Transverse colon (tissue), 4 donors: ENCODE measurements around the gene DND1. TPM values are rescaled to one million over a fixed set of nuclear protein-coding genes. Genes with fewer than 3 reads are reported as not detected.

ENCODE experiments used
- DNase-seq: peaks from one replicate; pipeline ENCODE4 v3.0.0-alpha.2; 2019
- H3K27ac ChIP-seq, 4 donors: fragments of 200-600 bp; sonication (generic); 2 replicates each; pipeline ENCODE4 v1.5.1; 2016 to 2018; ENCODE audit warnings: inconsistent platforms in 4 of 4
- H3K27me3 ChIP-seq: fragments of 200-600 bp; sonication (generic); 2 replicates; pipeline ENCODE4 v1.5.1; 2017; ENCODE audit warnings: inconsistent platforms
- H3K36me3 ChIP-seq, 4 donors: fragments of 200-600 bp; sonication (generic); 2 replicates each; pipeline ENCODE4 v1.5.1; 2017 to 2019; ENCODE audit warnings: inconsistent platforms in 4 of 4
- H3K4me1 ChIP-seq, 4 donors: fragments of 200-600 bp; sonication (generic); 2 replicates each; pipeline ENCODE4 v1.5.1; 2017 to 2020; ENCODE audit warnings: inconsistent platforms in 4 of 4
- H3K4me3 ChIP-seq, 4 donors: fragments of 200-600 bp; sonication (generic); 1 replicate in 1 of 4; 2 replicates in 3 of 4; pipeline versions ENCODE4 v1.5.1 to v1.6.1; 2017 to 2019; ENCODE audit warnings: inconsistent platforms in 4 of 4
- H3K9me3 ChIP-seq, 2 donors: fragments of 200-600 bp; sonication (generic); 2 replicates each; pipeline ENCODE4 v1.5.1; 2017 to 2019; ENCODE audit warnings: inconsistent platforms in 2 of 2
- EP300 ChIP-seq: sonication (generic); formaldehyde crosslinking; IDR thresholded peaks from one replicate; pipeline ENCODE4 v1.6.1; 2017; ENCODE audit warnings: antibody characterized with exemption, low read depth
- POLR2A ChIP-seq: fragments of 450-650 bp; IDR thresholded peaks from one replicate; pipeline ENCODE4 v1.6.1; 2016; ENCODE audit warnings: antibody characterized with exemption, mild to moderate bottlenecking, moderate library complexity
- POLR2AphosphoS5 ChIP-seq, 3 donors: sonication (generic); formaldehyde crosslinking; IDR thresholded peaks; one replicate each; pipeline ENCODE4 v1.6.1; 2016; ENCODE audit warnings: antibody characterized with exemption in 3 of 3
- WGBS, 2 donors: methylation state at CpG; one replicate each; pipeline ENCODE4 v1.1.5; 2018; ENCODE audit warnings: low coverage in 1 of 2; 5-methylcytosine and 5-hydroxymethylcytosine counted together
- in situ Hi-C, 4 donors: fragments of 200-750 bp; cut with MboI; loops; one replicate each; pipeline versions ENCODE4 v1.15.0 to v1.15.1; 2017; ENCODE audit warnings: low sequenced_read_pairs in 3 of 4, low pct_ligation_motif_present in 1 of 4, low pct_unique_long_range_greater_than_20kb in 1 of 4
- intact Hi-C: fragments of 100-400 bp; cut with DNase I; formaldehyde crosslinking; loops from one replicate; pipeline ENCODE4 v1.15.1; 2023; ENCODE audit warnings: low total_unique reads
- total RNA-seq, 4 donors: library from RNA; depleted of rRNA; stranded (reverse); fragments of >200 nt; gene quantifications; one replicate each; pipeline ENCODE4 v1.1.0, GENCODE V29; 2016
- TF ChIP-seq, protein P1 (sequence below), 5 experiments: fragments of 200-600 bp in 3 of 5; fragments of 450-650 bp in 2 of 5; sonication (generic) in 3 of 5; IDR thresholded peaks; 1 replicate in 2 of 5; 2 replicates in 3 of 5; pipeline ENCODE4 v1.5.1; 2016 to 2017; ENCODE audit warnings: antibody characterized with exemption in 5 of 5, inconsistent platforms in 3 of 5, mild to moderate bottlenecking in 2 of 5, moderate library complexity in 1 of 5

DND1 gene
- total RNA-seq, 4 donors from 2014 or later = 0.40 to 4.9 (median 2.3) TPM

- TF ChIP-seq POLR2AphosphoS5 (IDR thresholded peaks at IDR 0.05) (no peak), EP300 (no peak), POLR2A (no peak)
- TF ChIP-seq, protein P1, sequence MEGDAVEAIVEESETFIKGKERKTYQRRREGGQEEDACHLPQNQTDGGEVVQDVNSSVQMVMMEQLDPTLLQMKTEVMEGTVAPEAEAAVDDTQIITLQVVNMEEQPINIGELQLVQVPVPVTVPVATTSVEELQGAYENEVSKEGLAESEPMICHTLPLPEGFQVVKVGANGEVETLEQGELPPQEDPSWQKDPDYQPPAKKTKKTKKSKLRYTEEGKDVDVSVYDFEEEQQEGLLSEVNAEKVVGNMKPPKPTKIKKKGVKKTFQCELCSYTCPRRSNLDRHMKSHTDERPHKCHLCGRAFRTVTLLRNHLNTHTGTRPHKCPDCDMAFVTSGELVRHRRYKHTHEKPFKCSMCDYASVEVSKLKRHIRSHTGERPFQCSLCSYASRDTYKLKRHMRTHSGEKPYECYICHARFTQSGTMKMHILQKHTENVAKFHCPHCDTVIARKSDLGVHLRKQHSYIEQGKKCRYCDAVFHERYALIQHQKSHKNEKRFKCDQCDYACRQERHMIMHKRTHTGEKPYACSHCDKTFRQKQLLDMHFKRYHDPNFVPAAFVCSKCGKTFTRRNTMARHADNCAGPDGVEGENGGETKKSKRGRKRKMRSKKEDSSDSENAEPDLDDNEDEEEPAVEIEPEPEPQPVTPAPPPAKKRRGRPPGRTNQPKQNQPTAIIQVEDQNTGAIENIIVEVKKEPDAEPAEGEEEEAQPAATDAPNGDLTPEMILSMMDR (IDR thresholded peaks at IDR 0.05) = no peak
- Histone ChIP-seq H3K4me1 (peaks cover 5 to 33% (median 13%) of the 10 kb centered on the region in 4 donors), H3K27ac (peak overlapping the region; percentile 78 to 82 (median 82)), H3K4me3 (peak overlapping the region in 2 of 4 donors; percentile 34 to 62), H3K36me3 (no peaks in the 10 kb centered on the region), H3K9me3 (no peaks in the 10 kb centered on the region), H3K27me3 (no peaks in the 10 kb centered on the region)
- 92 to 94% methylated on average over 2 of the region's 2 CpGs for WGBS, 2 donors
- intact Hi-C loops (loop anchor here (10.0 kb wide), 1 partner anchor 229 kb away; the partner anchor contains the start of gene ANKHD1), in situ Hi-C loops (loop anchor here in 3 of 4 donors (10.0 kb wide), 2 partner anchors 59 to 69 kb away; partner anchors contain the start of genes APBB3 (in 2 of the 3) and SLC35A4 (in 2 of the 3))
- no peak for DNase-seq
These were observed 39.9 kb downstream of the DND1 start for GRCh38 chr5:140633501-140633900.

GRCh38 chr5:140633021-140633471 lies 40.3 kb downstream of the DND1 start, which contains the start of gene CD14:
TSS of gene CD14 (minus strand) at chr5:140633175. CDS start at chr5:140633071, 104 bp downstream.
- H3K4me3 ChIP-seq = peak within 1 kb of the TSS; percentile 17 to 62 (median 44)
- no peaks in the 10 kb centered on the region for H3K36me3 ChIP-seq
- H3K4me1 ChIP-seq = peaks cover 5 to 30% (median 13%) of the 10 kb centered on the region in 4 donors
- peak; percentile 71 for DNase-seq
- in situ Hi-C loops = loop anchor here in 3 of 4 donors (10.0 kb wide), 2 partner anchors 58 to 68 kb away; partner anchors contain the start of genes APBB3 (in 2 of the 3) and SLC35A4 (in 2 of the 3)
- H3K27ac ChIP-seq = peak within 1 kb of the TSS; percentile 78 to 82 (median 82)
- H3K27me3 ChIP-seq = no peaks in the 10 kb centered on the region
- peak in 1 of 3 donors; percentile 25 for TF ChIP-seq POLR2AphosphoS5 (IDR thresholded peaks at IDR 0.05)
- TF ChIP-seq, protein P1 (IDR thresholded peaks at IDR 0.05) = peak in 2 of 5 experiments; percentile 5 to 33
- no peak for TF ChIP-seq EP300
- TF ChIP-seq POLR2A = no peak
- intact Hi-C loops = loop anchor here (10.0 kb wide), 1 partner anchor 228 kb away; the partner anchor contains the start of gene ANKHD1
- no peaks in the 10 kb centered on the region for H3K9me3 ChIP-seq
- 10 to 50% methylated on average over 1 to 16 of the region's 16 CpGs for WGBS, 2 donors

DNA sequence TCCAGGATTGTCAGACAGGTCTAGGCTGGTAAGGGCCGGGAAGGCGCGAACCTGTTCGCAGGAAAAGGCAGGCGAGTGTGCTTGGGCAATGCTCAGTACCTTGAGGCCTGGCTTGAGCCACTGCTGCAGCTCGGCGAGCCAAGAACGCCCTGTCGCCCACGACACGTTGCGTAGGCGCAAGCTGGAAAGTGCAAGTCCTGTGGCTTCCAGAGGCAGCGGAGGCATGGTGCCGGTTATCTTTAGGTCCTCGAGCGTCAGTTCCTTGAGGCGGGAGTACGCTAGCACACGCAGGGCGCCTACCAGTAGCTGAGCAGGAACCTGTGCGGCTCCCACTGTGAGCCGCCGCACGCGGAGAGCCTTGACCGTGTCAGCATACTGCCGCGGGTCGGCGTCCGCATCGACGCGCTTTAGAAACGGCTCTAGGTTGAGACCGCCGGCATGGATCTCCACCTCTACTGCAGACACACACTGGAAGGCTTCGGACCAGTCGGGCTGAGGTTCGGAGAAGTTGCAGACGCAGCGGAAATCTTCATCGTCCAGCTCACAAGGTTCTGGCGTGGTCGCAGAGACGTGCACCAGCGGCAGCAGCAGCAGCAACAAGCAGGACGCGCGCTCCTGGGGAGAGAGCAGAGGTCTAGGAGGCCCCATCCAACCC lies 40.9 kb downstream of the DND1 start:
- no peaks in the 10 kb centered on the region for H3K9me3 ChIP-seq
- intact Hi-C loops = loop anchor here (10.0 kb wide), 1 partner anchor 228 kb away; the partner anchor contains the start of gene ANKHD1
- 4% methylated on average over 31 of the region's 51 CpGs; no CpG with 5 or more reads in 1 of the 2 donors for WGBS, 2 donors
- in situ Hi-C loops = loop anchor here in 3 of 4 donors (10.0 kb wide), 2 partner anchors 58 to 68 kb away; partner anchors contain the start of genes APBB3 (in 2 of the 3) and SLC35A4 (in 2 of the 3)
- DNase-seq = peak; percentile 63
- H3K4me1 ChIP-seq = peaks cover 5 to 30% (median 13%) of the 10 kb centered on the region in 4 donors
- TF ChIP-seq POLR2A (no peak), POLR2AphosphoS5 (IDR thresholded peaks at IDR 0.05) (peak in 2 of 3 donors; percentile 2 to 25), EP300 (no peak)
- TF ChIP-seq, protein P1 (IDR thresholded peaks at IDR 0.05) = no peak
- peak overlapping the region; percentile 17 to 62 (median 44) for H3K4me3 ChIP-seq
- no peaks in the 10 kb centered on the region for H3K27me3 ChIP-seq
- H3K27ac ChIP-seq = peak overlapping the region; percentile 78 to 82 (median 82)
- no peaks in the 10 kb centered on the region for H3K36me3 ChIP-seq

GRCh38 chr5:140631831-140632365 lies 41.5 kb downstream of the DND1 start:
- peaks cover 5 to 30% (median 13%) of the 10 kb centered on the region in 4 donors for H3K4me1 ChIP-seq
- in situ Hi-C loops (loop anchor here in 3 of 4 donors (10.0 kb wide), 2 partner anchors 57 to 67 kb away; partner anchors contain the start of genes APBB3 (in 2 of the 3) and SLC35A4 (in 2 of the 3)), intact Hi-C loops (loop anchor here (10.0 kb wide), 1 partner anchor 227 kb away; the partner anchor contains the start of gene ANKHD1)
- peak; percentile 49 for DNase-seq
- 5% methylated on average over 23 of the region's 36 CpGs; no CpG with 5 or more reads in 1 of the 2 donors for WGBS, 2 donors
- no peaks in the 10 kb centered on the region for H3K36me3 ChIP-seq
- no peaks in the 10 kb centered on the region for H3K27me3 ChIP-seq
- no peaks in the 10 kb centered on the region for H3K9me3 ChIP-seq
- TF ChIP-seq, protein P1 (IDR thresholded peaks at IDR 0.05) = no peak
- TF ChIP-seq EP300 (no peak), POLR2A (peak; percentile 40), POLR2AphosphoS5 (IDR thresholded peaks at IDR 0.05) (peak in 2 of 3 donors; percentile 3 to 39)
- peak overlapping the region; percentile 78 to 82 (median 82) for H3K27ac ChIP-seq
- peak overlapping the region; percentile 17 to 62 (median 44) for H3K4me3 ChIP-seq
